Femur (tissue), 1 donor: ENCODE measurements around the gene NPTXR.
A peak's percentile ranks its signal among the peaks of the same experiment; 100 is the strongest.

Experiments used
- DNase-seq: peaks from one replicate; pipeline ENCODE4 v3.0.0-alpha.2; 2017

Gene NPTXR

DNA sequence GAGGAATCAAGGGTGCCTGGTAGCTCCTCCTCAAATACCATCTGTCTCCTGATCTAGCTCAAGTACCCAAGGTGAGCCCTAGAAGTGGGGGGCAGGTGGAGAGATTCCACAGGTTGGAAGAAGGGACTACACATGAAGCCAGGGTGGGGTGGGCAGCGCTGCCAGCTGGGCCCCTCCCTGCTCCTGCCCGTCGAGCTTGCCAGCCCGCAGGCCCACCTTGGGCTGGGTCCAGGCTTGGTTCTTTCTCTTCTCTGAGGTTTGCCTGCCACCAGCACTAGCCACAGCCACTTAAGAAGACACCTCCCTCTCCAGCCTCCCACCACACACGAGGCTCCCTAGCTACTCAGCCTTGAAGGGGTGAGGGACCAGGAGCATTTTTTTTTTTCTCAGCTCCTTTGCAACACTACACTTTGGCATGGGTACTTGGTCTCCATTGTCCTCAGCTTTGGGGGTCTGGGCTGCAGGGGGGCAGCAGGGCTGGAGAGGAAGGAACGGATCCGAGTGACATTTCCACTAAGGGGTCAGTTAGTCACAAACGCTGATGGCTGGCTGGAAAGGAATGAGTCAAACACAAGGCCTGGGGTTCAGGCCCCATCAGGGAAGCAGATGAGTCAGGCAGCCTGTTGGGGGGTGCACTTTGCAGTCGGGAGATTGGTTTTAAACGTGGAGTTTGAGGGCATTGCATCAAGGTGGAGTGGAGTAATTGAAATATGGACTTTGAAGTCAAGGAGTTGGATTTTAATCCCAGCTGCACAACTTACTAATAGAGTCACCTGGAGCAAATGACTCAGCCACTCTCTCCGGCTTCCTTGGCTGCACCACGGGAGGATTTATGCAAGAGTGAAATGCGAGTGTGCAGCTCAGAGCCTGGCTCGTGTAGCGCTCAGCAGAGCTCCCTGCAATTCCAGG lies 7.4 kb upstream of the NPTXR start:
- no peak for DNase-seq

DNA sequence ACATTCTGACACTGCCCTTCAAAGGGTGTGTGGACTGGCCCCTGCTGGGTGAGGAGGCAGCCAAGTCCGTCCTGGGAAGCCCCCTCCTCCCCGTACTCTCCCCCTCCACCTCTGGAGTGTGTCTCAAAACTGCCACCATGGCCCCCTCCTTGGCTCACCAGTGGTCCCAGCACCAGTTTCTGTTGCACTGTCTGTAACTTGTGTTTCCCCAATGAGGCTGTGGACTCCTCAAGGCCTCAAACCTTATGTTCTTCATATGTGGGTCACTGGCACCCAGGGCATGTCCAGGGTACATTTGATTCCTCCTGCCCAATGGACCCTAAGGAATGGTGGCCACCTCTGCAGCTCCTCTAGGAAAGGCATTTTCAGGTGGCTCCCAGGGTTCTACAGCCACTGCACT lies 6.6 kb upstream of the NPTXR start:
- no peak for DNase-seq

GRCh38 chr22:38849811-38850210 lies 6.0 kb upstream of the NPTXR start:
- peak; percentile 48 for DNase-seq

DNA sequence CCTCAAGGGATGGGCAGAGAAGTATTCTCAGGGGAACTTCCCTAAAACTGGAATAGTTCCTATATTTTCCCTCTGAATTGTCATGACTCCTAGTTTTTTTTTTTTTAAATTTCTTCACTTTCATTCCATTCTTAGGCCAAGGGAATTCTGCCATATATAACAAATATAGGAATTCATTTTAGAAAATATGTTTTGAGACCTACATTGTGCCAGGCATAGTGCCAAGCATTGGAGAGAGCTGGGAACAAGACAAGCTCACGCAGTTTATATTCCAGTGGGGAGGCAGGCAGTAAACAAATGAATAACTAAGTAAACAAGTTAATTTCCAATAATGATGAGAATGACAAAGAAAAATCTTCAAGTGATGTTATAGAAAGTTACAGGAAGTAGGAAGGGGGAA lies 2.6 kb upstream of the NPTXR start:
- no peak for DNase-seq

DNA sequence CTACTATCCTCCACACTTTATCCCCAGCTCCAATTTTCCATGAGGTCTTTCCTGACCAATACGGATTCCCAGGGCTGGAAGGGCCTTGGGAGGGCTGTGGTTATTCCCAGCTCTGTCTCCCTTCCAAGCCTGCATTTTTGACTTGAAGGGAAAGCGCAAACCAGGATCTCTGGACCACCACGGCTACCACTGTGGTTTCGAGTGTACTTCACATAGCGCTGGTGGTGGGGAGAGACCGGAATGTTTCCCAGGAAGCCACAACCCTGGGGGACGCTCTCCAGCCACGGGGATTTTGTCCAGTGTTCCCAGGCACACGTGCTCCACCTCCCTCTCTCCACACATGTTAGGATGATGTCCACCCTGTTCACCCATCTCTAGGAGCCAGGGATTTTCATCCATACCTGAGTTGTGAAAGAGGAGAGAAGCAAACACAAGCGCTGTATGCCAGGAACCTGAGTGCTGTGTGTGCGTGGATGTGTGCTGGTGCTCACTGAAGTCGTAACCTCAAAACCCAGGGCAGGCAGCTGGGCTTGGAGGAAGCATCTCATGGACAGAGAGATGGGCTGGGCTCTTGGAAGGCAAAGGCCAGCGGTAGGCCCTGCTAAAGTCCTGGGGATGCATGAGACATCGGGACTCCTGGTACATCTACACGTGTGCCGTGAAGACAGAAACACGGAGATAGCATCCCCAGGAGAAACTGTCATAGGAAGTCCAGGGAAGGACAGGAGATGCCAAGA lies 1.3 kb upstream of the NPTXR start:
- DNase-seq, result peak; percentile 64

DNA sequence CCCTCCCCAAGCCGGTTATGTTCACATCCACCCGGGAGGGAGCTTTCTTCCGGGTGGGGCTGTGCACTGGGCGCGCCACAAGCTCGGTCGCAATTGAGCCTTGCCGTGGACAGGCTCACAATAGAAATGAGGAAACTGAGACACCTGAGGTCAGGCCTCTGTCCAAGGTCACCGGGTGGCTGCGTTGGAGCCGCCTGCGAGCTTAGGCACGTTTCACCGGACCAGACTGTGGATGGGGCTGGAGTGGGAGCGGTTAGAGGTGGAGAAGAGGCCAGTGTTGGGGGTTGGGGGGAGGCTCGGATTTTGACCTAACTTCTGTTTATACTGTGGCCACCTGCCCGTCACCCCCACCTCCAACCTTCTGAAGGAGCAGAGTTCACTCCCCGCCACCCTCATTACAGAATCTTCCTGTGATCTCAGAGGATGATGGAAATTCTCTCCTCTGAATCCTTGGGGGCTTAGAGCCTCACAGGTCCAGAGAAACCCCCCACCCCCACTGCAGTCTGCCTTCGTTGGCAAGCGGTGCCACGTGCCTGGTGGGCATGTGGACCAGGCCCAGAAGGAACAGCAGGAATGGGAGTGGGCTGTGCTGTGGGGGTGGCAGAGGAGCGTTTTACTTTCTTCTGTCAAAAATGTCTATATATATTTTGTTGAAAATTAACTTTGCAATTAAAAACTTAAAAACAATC lies 631 bp upstream of the NPTXR start:
- no peak for DNase-seq

DNA sequence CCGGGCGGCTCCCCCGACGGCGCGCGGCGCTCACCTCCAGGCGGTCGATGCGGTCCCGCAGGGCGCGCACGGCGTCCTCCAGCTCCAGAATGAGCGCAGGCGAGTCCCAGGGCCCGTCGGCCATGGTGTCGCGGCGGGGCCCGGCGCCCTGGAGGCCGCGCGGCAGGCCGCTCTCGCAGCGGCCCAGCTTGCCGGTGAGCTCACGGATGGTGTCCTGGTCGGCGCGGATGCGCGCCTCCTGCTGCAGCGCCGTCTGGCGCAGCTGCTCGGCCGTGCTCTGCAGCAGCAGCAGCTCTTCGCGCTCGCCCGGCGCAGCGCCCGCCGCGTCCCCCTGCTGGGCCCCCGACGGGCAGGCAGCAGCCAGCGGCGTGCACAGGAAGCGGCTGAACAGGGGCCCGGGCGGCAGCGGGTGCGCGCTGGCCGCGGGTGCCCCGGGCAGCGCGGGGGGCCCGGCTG lies 599 bp downstream of the NPTXR start:
- DNase-seq, result peak; percentile 85

DNA sequence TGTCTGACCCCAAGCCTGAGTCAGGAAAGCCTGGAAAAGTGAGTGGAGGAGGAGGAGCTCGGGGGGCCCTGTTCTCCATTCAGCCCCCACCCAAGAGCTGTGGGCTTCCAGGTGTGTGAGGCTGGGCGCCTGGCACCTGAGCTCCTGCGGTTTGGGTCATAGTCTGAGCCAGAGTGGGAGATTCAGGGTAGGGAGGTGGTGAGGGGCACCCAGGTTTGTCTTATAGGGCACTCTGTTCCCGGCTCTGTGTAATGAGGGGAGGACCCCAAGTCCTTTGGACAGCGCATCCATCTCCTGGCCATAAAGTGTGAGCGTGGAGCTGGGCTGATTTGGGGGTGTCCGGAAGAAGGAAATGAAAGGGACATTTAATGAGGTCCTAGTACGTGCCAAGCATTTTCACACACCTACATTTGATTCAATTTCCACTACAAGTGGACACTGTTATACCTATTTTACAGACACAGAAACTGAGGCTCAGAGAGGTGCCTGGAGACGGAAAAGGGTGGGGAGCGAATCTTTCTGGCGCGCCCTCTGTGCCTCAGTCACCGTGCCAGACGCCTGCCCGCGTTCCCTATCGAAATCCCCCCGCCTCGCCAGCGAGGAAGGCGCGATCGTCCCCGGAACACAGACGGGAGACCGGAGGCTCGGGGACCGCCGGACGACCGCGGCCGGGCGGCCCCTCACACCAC lies 1.2 kb downstream of the NPTXR start:
- no peak for DNase-seq

DNA sequence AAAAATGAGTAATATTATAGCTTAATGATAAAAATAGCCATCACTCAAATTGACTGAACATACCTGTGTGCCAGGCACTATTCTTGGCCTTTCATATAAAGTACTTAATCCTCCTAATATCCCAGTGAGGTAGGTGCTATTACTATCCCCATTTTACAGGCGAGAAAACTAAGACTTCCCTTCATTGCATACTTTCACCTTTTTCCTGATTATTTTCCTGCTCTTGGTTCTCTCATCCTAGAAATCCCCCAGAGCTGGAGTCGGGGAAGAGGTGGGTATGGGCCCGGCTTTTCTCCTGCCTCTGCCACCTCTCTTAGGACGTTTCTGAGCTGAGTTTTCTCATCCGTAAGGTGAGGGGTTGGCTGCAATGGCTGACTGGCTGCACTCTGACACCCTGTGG lies 2.2 kb downstream of the NPTXR start:
- no peak for DNase-seq

GRCh38 chr22:38841211-38841610 lies 2.6 kb downstream of the NPTXR start:
- DNase-seq, result no peak

- no peak for DNase-seq
Measured at GRCh38 chr22:38840129-38840528, 3.7 kb downstream of the NPTXR start.

- no peak for DNase-seq
Measured at GRCh38 chr22:38839686-38840085, 4.1 kb downstream of the NPTXR start.

DNA sequence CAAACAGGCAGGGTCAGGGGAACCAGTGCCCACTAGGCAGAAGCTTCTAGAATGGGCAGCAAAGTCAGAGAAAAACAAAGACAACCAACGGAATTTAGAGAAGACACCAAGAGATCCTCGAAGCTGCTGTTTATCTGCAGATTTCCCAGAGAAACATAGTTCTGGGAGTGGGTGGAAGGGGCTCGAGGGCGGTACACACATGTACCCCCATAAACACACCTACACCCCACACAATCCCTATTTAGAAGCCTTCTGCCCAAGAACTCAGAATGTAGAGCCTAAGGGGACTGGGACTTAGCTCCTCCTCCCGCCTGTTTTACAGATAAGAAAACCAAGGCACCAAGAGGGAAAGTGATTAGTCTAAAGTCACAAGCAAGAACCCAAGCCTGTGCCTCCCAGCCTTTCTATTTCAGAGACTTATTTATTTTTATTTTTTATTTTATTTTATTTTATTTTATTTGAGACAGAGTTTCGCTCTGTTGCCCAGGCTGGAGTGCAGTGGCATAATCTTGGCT lies 6.4 kb downstream of the NPTXR start:
- no peak for DNase-seq

GRCh38 chr22:38835888-38836301 lies 7.9 kb downstream of the NPTXR start:
- DNase-seq, result no peak

- DNase-seq, result no peak
Measured at GRCh38 chr22:38834991-38835390, 8.8 kb downstream of the NPTXR start.

DNA sequence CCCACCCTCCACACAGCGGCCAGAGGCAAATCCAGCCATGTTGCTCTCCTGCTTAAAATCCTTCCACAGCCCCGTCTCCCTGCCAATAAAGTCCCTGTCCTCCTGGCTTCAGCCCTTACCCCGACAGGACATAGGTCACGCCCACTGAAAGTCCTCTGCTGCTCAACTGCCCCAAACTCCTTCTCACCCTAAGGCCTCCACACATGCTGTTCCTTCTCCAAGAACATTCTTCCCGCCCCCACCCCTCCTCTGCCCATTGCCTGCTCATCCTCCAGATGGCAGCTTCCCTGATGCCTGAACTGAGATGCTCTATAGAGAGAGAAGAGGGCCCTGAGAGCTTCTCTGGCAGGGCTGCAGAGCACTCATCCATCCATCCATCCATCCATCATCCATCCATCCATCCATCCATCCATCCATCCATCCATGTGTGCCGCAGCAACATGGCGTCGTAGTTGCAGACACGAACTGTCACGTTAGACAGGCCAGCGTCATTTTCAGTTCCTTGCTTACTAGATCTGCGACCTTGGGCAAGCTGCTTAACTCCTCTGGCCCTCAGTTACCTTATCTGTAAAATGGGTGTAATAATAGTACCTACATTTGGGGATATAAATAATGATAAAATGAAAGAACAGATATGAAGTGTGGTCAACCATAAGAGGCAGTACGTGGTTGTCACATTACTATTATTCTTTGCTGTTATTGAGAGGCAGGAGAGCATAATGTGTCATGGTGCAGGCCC lies 9.4 kb downstream of the NPTXR start:
- no peak for DNase-seq

GRCh38 chr22:38833061-38833460 lies 10.8 kb downstream of the NPTXR start:
- no peak for DNase-seq

DNA sequence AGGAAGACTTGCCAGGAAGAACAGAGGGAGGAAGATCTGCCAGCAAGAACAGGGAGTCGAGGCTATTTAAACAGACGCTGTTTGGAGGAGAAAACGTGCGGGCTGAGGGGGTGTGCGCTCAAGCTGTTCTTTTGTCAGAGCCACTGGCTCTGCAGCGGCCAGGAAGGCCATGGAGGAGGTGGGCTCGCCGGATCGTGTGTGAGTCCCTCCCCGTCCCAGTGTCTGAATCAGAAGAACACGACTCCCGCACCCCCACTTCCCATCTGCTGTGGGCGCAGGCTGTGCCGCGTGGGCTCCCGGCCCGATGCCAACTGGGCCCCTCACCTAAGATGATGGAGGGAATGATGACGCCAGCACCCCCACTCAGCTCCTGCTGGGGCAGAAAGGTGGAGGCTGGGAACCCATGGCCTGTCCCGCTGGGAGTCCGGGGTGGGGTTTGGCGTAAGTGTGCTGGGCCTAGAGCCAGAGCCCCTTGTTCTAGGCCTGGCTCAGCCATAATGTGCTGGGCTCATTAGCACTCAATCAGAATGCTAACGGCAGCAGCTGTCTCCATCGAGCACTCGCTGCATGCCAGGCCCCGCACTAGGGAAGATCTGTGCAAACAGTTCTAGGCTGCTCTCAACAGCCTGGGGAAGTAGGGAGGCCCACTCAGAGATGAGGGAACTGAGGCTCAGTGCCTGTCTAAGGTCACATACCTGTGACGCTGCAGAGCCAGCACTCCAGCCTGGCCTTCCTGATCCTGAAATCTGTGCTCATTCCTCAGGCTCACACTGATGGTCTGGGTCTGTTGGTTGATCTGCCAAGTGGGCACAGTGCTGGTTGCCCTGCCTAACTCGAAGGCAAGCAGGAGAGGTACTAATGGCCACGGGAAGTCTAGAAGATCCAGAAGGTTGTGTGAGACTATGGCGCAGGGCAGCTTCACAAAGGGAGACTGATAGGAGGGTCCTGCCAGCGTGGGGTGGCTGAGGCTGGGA lies 11.5 kb downstream of the NPTXR start:
- no peak for DNase-seq

DNA sequence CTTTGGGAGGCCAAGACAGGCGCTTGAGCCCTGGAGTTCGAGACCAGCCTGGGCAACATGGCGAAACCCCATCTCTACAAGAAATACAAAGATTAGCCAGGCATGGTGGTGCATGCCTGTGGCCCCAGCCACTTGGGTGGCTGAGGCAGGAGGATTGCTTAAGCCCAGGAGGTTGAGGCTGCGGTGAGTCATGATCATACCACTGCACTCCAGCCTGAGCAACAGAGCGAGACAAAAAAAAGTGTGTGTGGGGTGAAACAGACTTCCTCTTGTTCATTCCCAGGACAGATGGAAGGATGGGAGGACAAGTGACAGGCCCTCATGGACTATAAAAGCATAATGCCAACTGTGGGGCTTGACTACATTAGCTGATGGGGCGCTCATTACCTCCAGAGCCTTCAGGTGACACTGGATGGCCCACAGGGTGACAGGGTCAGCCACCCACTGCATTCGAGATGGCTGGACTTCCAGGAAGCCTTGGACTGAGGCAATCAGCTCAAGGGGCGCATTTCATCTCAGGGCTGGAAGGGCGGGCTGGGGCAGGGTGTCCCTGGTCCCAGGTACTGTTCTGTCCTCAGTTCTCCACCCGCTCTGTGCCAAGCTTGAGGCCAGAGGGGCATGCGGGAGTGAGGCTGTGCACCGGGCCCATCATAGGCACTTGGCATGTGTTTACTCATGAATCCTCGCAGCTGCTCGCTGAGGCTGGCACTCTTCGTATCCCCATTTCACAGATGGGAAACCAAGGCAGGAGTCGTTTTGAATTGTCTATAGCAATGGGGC lies 12.5 kb downstream of the NPTXR start:
- no peak for DNase-seq

- DNase-seq, result no peak
Measured at GRCh38 chr22:38830845-38831108, 13.1 kb downstream of the NPTXR start.
